ENCODE measurements around the gene ULBP2.
"Not testable (repeated sequence)": the region's sequence is repeated elsewhere in the genome, so short reads cannot be mapped to it uniquely, and the experiment has no call there.

ULBP2 gene

DNA sequence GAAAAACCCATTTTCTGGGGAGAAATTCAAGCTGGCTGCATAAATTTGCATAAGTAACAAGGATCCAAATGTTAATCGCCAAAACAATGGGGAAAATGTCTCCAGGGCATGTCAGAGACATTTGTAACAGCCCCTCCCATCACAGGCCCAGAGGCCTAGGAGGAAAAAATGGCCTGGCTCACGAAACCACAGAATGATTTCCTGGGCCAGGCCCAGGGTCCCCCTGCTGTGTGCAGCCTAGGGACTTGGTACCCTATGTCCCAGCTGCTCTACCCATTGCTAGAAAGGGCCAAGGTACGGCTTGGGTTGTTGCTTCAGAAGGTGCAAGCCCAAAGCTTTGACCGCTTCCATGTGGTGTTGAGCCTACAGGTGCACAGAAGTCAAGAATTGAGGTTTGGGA is 33.3 kb upstream of the ULBP2 start:
- not testable (repeated sequence) for DNase-seq (ENCODE audit: low read depth, low spot score)

DNA sequence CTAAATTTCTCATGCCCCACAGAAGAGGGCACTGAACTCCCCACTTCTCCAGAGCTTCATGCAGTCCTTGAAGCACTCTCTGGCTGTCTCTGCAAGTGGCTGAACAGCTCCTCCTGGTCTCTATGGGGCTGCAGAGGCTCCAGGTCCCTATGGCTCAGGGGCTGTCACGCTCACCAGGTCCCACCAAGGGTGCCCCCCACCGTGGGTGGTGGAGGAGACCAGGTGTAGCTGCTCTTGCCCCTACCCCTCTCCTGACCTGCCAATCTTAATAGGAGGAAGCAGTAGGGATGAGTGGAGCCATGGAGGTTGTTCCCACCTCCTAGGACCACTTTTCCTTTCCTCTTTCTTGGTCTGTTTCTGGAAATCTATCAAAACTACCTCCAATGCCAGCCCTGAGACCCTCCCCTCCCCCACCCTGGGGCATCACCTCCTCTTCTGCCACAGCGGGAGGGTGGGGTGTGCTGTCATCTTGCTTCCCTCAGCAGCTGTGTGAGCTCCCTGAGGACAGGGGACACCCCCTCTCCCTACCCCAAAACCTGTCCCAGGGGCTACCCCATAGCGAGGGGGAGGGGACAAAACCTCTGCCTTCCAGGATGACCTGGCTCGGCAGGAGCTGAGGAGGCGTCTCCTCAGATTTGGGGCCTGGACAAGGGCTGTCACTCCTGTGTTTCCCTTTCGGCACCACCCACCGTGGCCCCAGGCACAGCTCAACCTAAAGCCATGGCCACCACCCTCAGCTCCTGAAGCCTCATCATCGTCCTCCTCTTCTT is 31.9 kb upstream of the ULBP2 start:
- DNase-seq (ENCODE audit: low read depth, low spot score) = no peak

DNA sequence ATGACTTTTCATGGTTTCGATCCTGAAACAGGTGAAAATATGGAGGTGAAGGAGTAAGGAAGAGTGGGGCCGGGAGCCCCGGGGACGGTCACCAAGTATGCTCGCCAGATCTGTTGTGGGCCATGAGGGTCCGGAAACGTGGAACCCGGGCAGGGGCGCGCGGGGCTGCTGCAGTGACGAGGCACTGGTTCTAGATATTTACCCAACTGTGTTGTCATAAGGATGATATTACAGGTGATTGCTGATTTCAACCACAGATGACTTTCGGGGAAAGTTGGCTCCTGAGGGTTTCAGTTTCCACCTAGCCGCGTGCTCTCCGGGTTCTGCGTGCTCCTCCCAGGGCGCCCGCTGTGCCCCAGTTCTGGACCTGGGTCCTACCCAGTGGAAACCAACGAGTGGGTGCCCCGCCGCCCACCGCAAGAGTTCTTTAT is 31.1 kb upstream of the ULBP2 start:
- no peak for DNase-seq (ENCODE audit: low read depth, low spot score)

DNA sequence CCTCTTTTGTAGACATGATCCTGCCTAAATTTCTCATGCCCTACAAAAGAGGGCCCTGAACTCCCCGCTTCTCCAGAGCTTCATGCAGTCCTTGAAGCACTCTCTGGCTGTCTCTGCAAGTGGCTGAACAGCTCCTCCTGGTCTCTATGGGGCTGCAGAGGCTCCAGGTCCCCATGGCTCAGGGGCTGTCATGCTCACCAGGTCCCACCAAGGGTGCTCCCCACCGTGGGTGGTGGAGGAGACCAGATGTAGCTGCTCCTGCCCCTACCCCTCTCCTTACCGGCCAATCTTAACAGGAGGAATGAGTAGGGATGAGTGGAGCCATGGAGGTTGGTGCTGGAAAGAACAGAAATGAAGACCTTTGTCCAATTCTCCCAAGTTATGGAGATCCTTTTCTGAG is 29.1 kb upstream of the ULBP2 start:
- not testable (repeated sequence) for DNase-seq (ENCODE audit: low read depth, low spot score)

DNA sequence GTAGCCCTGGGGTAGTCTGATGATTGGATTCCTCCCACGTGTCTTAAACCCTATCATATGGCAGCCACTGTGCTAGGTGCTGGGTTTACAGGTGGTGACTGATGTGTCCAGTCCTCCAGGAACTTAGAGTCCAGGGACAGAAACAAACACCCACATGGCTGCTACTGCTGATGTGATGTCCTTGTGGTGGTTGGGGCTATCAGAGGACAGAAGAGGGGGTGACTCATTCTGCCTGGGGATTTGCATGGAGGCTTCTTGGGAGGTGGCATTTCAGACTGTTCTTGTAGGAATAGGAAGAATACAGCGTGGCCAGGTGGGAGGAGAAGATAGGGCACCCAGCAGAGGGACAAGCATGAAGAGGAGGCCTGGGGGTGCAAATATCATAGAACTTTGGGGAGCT is 28.7 kb upstream of the ULBP2 start:
- DNase-seq (ENCODE audit: low read depth, low spot score) = no peak

DNA sequence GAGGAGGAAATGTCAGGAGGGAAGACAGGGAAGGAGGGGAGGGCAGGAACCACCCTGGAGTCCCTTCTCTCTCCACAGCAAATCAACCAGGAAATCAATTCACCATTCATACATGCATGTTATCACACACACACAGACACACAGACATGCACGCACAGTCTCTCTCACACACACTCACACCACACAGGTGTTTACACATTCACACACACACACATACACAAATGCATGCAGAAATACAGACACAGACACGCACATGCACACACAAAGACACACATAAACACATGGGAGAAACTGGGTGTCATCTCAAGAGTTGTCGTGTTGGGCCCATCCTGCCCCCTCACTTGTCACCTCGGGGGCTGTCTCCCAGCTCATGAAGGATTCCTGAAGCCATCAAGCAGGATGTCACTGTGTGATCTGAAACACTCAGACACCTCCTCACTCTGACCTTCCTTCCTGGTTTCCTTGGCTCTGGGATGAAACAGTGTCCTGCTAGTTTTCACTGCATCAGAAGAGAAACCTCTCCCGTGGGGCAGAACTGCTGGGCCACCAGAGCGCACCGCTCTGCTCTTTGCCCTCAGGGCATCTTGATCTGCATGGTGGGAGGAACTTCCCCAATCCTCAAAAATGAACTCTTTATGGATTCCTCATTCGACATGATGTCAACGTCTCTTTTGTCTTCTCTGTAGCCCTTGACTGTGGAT is 28.1 kb upstream of the ULBP2 start:
- no peak for DNase-seq (ENCODE audit: low read depth, low spot score)

DNA sequence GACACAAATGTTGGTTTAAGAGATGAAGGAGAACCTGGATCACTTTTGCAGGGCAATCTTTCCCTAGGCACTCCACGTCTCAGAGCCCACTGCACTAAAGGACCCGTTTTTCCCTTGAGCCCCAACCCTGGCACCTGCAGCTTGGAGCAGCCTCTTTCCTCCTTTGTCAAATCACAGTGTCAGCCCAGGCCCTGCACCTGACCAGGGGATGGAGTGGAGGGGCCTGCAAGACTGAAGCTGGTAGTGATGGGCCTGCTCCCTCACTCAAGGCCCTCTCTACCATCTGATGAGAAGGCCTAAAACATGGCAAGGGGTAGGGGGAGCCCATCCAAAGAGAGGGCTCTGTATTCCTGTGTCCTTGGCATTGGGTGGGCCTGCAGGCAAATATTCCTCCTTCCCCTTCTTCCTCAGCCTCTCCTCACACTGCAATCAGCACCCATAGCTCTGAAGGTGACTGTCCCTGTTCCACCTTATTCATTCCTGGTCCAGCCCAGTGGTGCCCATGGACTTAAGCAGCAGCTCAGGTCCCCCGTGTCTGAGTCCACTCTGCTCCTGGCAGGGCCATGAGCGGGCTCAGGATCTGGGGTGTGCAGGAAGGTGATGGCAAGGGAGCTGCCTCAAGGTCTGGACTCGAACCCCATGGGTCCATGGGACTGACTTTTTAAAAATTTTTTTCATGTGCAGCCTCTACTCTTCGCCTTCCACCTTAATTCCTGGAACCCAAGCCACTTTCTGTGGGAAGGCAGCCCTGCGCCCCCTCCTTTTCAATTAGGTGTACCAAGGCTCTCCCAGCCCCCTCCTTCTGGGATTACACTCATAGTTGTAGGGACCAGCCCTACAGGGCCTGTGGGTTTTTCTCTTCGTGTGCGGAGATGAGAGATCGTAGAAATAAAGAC is 25.6 kb upstream of the ULBP2 start:
- DNase-seq (ENCODE audit: low read depth, low spot score) = no peak

DNA sequence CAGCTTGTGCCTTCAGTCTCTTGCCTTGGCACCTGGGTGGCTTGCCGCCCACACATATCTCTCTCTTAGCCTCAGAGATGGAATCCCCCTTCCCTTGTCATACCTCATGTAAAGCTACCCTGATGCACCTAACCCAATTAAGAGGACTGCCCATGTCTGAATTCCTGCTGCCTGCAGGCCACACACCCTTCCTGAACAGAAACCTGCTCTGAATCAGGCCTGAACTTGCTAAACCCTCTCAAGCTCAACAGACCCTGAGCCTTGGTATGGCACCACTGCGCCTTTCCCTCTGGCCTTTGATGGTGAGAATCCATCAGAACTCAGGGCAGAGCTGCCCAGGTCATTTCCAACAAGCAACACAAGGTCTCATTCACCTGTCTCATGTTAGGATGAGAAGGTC is 24.1 kb upstream of the ULBP2 start:
- DNase-seq (ENCODE audit: low read depth, low spot score) = no peak

DNA sequence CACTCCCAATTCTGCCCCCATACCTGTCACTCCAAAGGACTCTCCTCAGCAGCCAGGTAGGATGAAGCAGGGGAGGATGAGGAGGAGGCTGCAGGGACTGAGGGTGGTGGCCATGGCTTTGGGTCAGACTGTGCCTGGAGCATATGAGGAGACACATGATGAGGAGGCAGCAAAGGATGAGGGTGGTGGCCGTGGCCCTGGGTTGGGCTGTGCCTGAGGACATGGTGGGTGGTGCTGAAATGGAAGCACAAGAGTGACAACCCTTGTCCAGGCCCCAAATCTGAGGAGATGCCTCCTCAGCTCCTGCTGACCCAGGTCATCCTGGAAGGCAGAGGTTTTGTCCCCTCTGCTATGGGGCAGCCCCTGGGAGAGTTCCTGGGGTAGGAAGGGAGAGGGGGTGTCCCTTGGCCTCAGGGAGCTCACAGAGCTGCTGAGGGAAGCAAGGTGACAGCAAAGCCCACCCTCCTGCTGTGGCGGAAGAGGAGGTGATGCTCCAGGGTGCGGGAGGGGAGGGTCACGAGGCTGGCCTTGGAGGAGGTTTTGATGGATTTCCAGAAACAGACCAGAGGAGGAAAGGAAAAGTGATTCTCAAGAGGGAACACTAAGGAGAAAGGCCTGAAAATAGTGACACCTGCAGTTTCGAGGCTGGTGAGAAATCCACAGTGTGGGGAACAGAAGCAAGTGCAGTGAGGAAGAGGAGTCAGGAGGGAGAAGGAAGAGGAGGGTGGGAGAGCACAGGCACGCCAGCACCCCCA is 23.5 kb upstream of the ULBP2 start:
- no peak for DNase-seq (ENCODE audit: low read depth, low spot score)

DNA sequence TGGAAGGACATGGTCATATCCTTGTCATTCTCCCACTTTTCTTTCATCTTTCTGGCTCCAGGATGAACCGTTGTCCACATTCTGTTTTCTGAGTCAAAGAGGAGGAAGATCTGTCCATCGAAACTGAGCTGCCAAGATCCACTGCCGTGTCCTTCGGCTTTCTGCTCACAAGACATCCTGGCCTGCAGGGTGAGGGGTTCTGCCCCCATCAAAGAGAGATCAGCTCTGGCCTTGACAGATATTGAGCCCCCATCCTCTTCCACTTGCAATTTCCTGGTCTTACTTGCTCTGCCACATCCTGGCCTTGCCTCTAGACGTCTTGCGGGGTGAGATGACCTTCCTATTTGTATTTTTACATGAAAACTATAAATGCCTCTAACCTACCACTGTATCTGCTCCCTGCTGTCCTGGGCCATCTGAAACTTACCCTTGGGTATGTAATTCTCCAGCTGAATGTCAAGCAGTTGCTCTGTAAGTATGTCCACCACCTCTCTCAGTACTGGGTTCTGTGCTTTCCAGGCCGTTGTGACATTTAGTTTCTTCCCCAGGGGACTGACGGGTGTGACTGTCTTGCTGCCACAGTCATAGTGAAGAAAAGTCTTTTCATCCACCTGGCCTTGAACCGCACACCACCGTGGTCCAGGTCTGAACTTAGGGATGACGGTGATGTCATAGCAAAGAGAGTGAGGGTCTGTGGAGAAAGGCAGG is 22.5 kb upstream of the ULBP2 start:
- DNase-seq (ENCODE audit: low read depth, low spot score) = not testable (repeated sequence)

DNA sequence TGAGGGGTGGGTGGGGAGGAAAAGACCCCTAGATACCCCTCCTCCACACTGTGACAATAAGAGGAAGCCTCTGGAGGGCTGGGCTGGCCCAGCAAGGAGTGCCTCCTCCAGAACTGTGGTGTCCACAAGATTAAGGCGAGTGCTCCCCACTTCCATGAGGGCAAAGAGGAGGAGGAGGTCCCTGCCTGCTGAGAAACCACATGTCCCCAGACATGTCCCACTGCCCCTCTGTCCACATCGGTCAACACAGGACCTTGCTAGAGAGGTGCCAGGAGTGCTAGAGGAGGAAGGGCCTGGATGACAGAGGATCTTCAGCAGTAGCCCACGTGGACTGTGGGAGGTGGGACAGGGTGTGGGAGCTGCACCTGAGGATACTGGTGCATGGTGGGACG is 22.0 kb upstream of the ULBP2 start:
- DNase-seq (ENCODE audit: low read depth, low spot score) = no peak

DNA sequence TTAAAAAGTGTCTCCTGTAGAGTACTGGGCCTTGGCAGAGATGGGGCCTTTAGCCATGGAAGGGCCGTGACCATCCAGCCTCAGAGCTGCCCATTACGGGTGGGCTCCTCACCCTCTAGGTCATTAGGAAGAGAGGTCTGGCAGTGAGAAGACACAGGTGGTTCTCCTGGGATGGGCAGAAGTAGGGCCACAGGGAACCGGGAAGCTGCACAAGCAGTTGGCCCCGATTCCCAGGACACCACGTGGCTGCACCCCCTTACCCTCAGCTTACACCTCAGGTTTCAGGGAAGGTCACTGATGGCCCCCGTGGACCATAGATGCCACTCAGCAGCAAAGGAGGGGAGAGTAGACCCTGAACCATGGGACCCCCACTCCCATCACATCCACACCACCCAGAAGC is 20.5 kb upstream of the ULBP2 start:
- DNase-seq (ENCODE audit: low read depth, low spot score) = no peak

DNA sequence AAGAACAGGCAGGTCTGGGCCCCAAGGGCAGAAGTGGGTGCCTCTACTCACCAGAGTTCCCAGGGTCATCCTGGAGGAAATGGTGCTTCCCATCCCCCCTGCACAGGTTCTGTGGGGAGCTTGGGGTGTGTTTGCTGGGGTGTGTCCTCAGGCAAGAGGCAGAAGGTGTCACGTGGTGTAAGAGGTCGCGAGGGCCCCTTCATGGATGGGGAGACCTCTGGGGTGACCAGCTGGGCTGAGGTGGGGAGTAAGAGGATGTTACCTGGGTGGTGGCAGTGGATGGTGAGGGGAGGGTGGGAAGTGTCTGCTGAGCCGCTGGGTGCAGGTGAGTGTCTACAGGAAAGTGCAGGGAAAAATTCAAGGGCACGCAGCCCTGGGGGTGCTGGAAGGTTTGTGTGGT is 19.7 kb upstream of the ULBP2 start:
- DNase-seq (ENCODE audit: low read depth, low spot score) = not testable (repeated sequence)

DNA sequence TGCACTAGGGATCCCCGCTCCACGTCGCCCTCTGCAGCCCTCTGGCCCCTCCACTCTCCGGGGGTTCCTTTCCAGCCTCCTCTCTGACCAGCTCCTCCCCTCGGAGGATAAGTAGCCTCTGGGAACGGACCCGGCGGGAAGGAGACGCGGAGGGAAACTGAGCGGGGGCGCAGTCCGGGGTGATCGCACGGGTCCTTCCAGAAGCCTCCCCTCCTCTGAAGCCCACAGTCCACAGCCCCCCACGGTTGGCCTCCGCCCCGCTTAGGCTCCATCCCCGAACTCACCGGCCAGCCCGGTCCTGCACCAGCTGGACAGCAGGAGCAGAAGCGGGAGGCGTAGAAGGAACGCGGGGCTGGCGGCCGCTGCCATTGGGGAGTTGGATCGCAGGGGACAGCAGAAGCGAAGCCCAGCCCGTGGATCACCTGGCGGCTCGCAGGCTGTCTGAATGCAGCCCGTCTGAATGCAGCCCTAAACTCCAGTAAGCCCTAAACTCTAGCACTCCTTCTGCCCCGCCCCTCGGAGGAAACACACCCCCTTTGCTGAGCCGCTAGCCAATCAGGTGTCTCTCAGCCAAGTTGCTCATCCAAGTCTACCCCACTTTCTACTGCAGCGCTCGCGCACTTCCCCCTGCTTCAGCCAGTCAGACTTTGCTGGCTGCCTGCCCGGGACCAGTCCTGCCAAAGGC is 19.0 kb upstream of the ULBP2 start, which contains the start of gene RAET1G:
Gene RAET1G (minus strand): TSS at position 480 of the 685 bp plus-strand sequence. CDS start 111 bp downstream, at position 369.
- DNase-seq (ENCODE audit: low read depth, low spot score) = peak; percentile 88

DNA sequence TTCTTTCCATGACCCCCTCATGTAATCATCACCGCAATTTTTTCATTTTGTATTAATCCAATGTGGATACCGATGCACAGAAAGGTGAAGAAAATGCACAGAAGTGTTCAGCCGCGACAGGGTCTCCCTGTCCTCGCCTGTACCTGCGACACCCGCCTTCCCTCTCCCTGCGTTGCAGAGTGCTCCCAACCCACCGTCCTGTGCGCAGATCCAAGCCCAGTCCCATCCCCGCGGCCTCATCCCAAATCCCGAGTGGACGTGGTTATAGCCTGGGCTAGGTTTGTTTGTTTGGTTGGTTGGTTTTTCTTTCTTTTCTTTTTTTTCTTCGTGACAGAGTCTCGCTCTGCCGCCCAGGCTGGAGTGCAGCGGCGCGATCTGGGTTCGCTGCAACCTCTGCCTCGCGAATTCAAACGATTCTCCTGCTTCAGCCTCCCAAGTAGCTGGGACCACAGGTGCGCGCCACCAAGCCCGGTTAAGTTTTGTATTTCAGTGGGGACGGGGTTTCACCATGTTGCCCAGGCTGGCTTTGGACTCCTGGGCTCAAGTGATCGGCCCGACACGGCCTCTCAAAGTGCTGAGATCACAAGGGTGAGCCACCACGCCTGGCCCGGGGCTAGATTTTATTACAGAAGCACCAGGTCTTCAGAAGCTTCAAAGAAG is 18.4 kb upstream of the ULBP2 start:
- no peak for DNase-seq (ENCODE audit: low read depth, low spot score)

DNA sequence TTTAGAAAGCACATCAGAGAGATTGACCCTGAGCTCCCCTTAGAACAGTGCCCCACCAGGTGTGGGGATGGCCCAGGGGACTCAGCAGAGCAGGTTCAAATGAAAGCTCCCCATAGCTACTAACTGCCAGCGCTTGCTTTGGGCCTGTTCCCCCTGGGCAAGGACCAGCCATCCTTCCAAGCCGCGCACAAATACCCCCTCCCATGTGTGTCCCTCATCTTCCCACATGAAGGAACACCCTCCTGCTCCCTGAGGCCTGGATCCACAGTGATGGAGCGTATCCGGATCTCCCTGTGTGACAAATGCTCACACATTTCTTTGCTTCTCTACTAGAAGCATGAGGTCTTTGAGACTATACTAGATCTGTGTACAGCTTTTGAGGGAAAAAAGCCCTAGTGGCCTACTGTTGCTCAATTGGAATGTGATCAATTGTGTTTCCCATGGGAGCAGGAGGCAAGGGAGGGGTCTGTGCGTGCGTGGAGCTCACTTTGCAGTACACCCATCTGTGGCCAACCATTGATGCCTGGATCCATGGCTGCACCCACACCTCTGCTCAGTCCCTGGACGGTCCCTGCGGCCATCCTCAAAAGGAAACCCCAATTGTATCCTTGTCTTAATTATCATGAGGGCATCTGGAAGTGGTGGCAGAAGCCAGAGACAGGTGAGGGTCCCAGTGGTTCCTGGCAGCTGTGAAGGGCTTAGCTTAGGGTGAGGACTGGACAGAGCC is 17.4 kb upstream of the ULBP2 start:
- DNase-seq (ENCODE audit: low read depth, low spot score) = no peak

DNA sequence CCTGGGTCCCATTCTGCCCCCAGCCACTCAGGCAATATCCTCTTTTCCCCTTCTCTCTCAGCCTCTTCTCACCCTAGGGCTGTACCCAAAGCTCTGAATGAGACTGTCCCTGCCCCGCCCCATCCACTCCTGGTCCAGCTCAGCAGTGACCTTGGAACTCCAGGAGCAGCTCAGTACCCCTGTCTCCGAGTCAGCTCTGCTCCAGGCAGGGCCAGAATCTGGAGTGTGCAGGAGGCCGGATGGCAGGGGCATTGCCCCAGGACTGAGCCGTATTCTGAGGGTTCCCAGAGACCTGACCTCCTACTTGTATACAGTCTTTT is 16.9 kb upstream of the ULBP2 start:
- DNase-seq (ENCODE audit: low read depth, low spot score) = no peak

DNA sequence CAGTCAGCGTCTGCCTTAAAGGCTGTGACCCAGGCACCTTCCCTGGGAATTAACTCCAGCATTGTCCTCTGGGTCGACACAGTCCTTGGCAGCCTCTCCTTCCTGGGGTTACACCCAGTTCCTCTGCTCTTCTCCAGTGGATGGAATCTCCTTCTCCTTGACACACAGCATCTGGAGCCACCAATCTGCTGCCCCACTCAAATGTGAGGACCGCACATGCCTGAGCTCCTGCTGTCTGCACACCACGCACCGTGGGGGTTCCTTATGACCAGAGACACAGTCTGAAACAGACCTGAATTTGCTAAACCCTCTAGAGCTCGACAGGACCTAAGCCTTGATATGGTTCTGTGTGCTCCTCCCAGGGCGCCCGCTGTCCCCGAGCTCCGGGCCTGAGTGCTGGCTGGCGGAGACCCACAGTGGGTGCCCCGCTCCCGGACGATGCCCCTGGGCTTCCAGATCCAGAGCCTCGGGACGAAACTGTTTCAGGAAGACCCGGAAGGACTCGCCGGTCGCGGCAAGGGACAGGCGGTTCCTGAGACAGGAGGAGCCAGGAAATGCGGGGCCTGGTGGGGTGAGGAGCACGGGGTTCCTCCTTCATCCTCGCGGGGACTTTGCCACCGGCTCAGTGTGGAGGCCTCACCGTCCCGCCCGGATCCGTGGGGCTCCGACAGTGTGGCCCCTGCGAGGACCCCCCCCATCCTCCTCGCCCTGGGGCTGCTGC is 16.4 kb upstream of the ULBP2 start:
- no peak for DNase-seq (ENCODE audit: low read depth, low spot score)

Measured in iPS DF 19.7 (cell line).